Measurements from ENCODE around the gene TTC34. TPM values are rescaled to one million over a fixed set of nuclear protein-coding genes. Genes with fewer than 3 reads are reported as not detected.
"Not testable (repeated sequence)": the region's sequence is repeated elsewhere in the genome, so short reads cannot be mapped to it uniquely, and the experiment has no call there.

TTC34 gene
- total and polyA plus RNA-seq, 7 donors: under 0.01 to 0.83 (median 0.56) TPM; not detected in 1

DNA sequence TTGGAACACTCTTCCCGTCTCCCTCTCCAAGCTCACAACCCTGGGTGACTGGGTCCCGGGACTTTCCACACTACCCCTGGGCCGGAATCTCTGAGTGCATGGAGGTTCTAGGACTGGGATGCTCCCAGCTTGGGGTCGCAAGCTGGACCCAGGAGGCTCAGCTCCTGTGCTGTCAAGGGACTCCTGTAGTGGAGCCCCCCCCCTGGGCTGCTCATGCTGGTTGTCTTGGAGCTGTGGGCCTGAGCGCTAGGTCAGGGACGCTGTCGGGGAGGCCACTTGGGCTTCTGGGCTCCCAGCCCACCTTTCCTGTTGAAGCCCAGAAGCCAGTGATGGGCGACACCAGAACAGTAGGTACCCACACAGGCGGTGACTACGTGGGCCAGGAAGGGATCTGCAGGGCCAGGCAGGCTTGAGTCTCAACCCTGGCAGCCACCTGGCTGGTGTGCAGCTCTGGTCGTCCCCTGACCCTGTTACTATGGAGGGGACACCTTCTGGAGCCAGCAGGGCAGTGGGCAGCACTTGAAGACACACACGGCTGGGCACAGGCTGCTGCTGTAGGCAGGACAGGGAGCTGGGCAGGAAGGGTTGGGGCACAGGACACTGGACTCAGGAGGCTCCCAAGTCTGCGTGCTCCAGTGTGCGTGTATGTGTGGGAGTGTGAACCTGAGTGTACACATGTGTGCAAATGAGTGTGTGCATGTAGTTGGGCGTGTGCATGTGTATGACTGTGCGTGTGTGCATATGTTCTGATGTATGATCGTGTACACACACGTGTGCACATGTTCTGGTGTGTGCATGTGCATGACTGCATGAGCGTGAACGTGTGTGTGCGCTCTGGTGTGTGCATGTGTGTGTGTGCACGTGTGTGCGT is 171.6 kb downstream of the TTC34 start:
- H3K4me3 ChIP-seq: no peak overlapping the region
- no peak overlapping the region for H3K27ac ChIP-seq
- intact Hi-C loops (cut with DNase I): no loop called here
- no peaks in the 10 kb centered on the region for H3K36me3 ChIP-seq
- no peaks in the 10 kb centered on the region for H3K9me3 ChIP-seq
- no peak for DNase-seq
- H3K27me3 ChIP-seq: peaks cover 48 to 90% (median 65%) of the 10 kb centered on the region in 3 donors
- TF ChIP-seq EP300 (IDR thresholded peaks at IDR 0.05) (no peak), POLR2AphosphoS5 (IDR thresholded peaks at IDR 0.05) (no peak), POLR2A (IDR thresholded peaks at IDR 0.05) (no peak)
- TF ChIP-seq, protein P1, sequence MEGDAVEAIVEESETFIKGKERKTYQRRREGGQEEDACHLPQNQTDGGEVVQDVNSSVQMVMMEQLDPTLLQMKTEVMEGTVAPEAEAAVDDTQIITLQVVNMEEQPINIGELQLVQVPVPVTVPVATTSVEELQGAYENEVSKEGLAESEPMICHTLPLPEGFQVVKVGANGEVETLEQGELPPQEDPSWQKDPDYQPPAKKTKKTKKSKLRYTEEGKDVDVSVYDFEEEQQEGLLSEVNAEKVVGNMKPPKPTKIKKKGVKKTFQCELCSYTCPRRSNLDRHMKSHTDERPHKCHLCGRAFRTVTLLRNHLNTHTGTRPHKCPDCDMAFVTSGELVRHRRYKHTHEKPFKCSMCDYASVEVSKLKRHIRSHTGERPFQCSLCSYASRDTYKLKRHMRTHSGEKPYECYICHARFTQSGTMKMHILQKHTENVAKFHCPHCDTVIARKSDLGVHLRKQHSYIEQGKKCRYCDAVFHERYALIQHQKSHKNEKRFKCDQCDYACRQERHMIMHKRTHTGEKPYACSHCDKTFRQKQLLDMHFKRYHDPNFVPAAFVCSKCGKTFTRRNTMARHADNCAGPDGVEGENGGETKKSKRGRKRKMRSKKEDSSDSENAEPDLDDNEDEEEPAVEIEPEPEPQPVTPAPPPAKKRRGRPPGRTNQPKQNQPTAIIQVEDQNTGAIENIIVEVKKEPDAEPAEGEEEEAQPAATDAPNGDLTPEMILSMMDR (IDR thresholded peaks at IDR 0.05): no peak
- 89 to 92% methylated on average over 23 of the region's 23 CpGs for WGBS, 2 donors
- H3K4me1 ChIP-seq: peaks cover 0 to 11% (median 6%) of the 10 kb centered on the region in 4 donors

- H3K27ac ChIP-seq: no peak overlapping the region
- intact Hi-C loops (cut with DNase I): no loop called here
- DNase-seq: no peak
- H3K4me1 ChIP-seq: peaks cover 0 to 11% (median 6%) of the 10 kb centered on the region in 4 donors
- H3K27me3 ChIP-seq: peaks cover 46 to 91% (median 60%) of the 10 kb centered on the region in 3 donors
- WGBS, 2 donors: 6% methylated on average over 64 of the region's 64 CpGs
- H3K9me3 ChIP-seq: no peaks in the 10 kb centered on the region
- H3K4me3 ChIP-seq: no peak overlapping the region
- H3K36me3 ChIP-seq: no peaks in the 10 kb centered on the region
- no peak for TF ChIP-seq POLR2A (IDR thresholded peaks at IDR 0.05)
- TF ChIP-seq, protein P1 (IDR thresholded peaks at IDR 0.05): no peak
- no peak for TF ChIP-seq EP300 (IDR thresholded peaks at IDR 0.05)
- no peak for TF ChIP-seq POLR2AphosphoS5 (IDR thresholded peaks at IDR 0.05)
These were observed 172.4 kb downstream of the TTC34 start for GRCh38 chr1:2628933-2629626.

- Histone ChIP-seq H3K36me3 (no peaks in the 10 kb centered on the region), H3K27me3 (peaks cover 42 to 84% (median 53%) of the 10 kb centered on the region in 3 donors), H3K9me3 (no peaks in the 10 kb centered on the region), H3K4me3 (no peak overlapping the region), H3K27ac (no peak overlapping the region), H3K4me1 (peaks cover 0 to 11% (median 6%) of the 10 kb centered on the region in 4 donors)
- DNase-seq: no peak
- TF ChIP-seq EP300 (IDR thresholded peaks at IDR 0.05) (no peak), POLR2AphosphoS5 (IDR thresholded peaks at IDR 0.05) (no peak), POLR2A (IDR thresholded peaks at IDR 0.05) (no peak)
- TF ChIP-seq, protein P1 (IDR thresholded peaks at IDR 0.05): no peak
- 4 to 10% methylated on average over 46 of the region's 46 CpGs for WGBS, 2 donors
- intact Hi-C loops (cut with DNase I): no loop called here
These were observed 173.1 kb downstream of the TTC34 start for GRCh38 chr1:2628191-2628932.

- no peak overlapping the region for H3K27ac ChIP-seq
- peaks cover 36 to 78% (median 46%) of the 10 kb centered on the region in 3 donors for H3K27me3 ChIP-seq
- H3K4me1 ChIP-seq: peaks cover 0 to 11% (median 6%) of the 10 kb centered on the region in 4 donors
- DNase-seq: no peak
- no peaks in the 10 kb centered on the region for H3K36me3 ChIP-seq
- WGBS, 2 donors: 17 to 35% methylated on average over 6 of the region's 6 CpGs
- intact Hi-C loops (cut with DNase I): no loop called here
- no peak overlapping the region for H3K4me3 ChIP-seq
- TF ChIP-seq EP300 (IDR thresholded peaks at IDR 0.05) (no peak), POLR2AphosphoS5 (IDR thresholded peaks at IDR 0.05) (no peak), POLR2A (IDR thresholded peaks at IDR 0.05) (no peak)
- TF ChIP-seq, protein P1 (IDR thresholded peaks at IDR 0.05): no peak
- H3K9me3 ChIP-seq: no peaks in the 10 kb centered on the region
These were observed 173.7 kb downstream of the TTC34 start for GRCh38 chr1:2627746-2628145.

DNA sequence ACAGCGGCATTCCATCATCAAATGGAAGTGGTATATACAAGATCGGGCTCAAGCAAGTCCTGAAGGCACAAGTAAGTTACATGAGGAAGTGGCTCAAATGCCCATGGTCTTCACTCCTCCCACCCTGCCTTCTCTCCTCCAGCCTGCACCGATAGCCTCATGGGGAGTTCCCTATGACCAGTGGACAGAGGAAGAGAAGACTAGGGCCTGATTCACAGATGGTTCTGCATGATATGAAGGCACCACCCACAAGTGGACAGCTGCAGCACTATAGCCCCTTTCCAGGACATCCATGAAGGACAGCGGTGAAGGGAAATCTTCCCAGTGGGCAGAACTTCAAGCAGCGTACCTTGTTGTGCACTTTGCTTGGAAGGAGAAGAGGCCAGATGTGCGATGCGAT is 175.7 kb downstream of the TTC34 start:
- peaks cover 23 to 60% (median 29%) of the 10 kb centered on the region in 3 donors for H3K27me3 ChIP-seq
- H3K9me3 ChIP-seq; intact Hi-C loops (cut with DNase I); H3K4me3 ChIP-seq; H3K36me3 ChIP-seq; H3K27ac ChIP-seq: not testable (repeated sequence)
- WGBS, 2 donors: 69 to 75% methylated on average over 7 of the region's 7 CpGs
- peak; percentile 6 for DNase-seq
- H3K4me1 ChIP-seq: peaks cover 0 to 11% (median 6%) of the 10 kb centered on the region in 4 donors

Data from sigmoid colon (tissue), 7 donors.